SK-N-MC (cell line): Measurements from ENCODE around the gene NR5A2.

Source experiments
- EZH2 ChIP-seq: fragments of 200-600 bp; sonication (generic); IDR thresholded peaks from one replicate; pipeline ENCODE4 v1.6.1; 2017; ENCODE audit warnings: antibody characterized with exemption
- POLR2AphosphoS5 ChIP-seq: IDR thresholded peaks from 2 replicates; pipeline ENCODE4 v1.6.1; 2012; ENCODE audit warnings: mild to moderate bottlenecking, low read depth, low read length, borderline replicate concordance

- TF ChIP-seq EZH2 (no peak), POLR2AphosphoS5 (no peak)
Observed at GRCh38 chr1:200191993-200192392, 164.5 kb downstream of the NR5A2 start.
